ENCODE results near the gene ZFAND6.
"Not testable (repeated sequence)": the region's sequence is repeated elsewhere in the genome, so short reads cannot be mapped to it uniquely, and the experiment has no call there.

ZFAND6 gene

DNA sequence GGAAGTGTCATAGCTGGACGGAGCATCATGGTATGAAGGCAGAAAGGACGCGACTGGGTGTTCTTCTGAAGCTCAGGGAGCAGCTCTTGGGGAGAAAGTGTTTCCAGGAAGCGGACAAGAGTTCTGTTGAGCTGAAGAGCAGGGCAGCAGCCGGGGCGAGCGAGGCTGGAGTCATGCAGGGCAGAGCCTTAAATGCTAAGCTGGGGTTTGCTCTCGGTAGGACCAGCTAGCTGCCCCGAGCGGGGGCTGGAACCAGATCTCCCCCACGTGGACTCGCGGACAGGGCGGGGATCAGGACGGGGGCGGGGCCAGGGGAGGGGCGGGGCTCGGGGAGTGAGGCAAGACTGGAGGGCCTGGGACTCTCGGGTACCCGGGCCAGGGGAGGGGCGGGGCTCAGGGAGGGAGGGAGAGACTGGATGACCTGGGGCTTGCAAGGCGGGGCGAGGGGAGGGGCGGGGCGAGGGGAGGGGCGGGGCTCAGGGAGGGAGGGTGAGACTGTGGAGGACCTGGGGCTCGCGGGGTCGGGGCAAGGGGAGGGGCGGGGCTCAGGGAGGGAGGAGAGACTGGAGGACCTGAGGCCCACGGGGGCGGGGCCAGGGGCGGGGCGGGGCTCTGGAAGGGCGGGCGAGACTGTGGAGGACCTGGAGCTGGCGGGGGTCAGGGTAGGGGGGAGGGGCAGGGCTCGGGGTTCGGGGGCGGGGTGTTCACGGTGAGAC lies 92.9 kb downstream of the ZFAND6 start:
- DNase-seq = peak; percentile 86

- peak; percentile 60 for DNase-seq
Measured at GRCh38 chr15:80152896-80153876, 93.7 kb downstream of the ZFAND6 start, which contains the start of gene FAH. TSS of gene FAH (plus strand) at chr15:80152999. CDS start at chr15:80153055, 56 bp downstream.

GRCh38 chr15:80153900-80154299 lies 94.4 kb downstream of the ZFAND6 start:
- no peak for DNase-seq

- no peak for DNase-seq
Measured at GRCh38 chr15:80154336-80154735, 94.9 kb downstream of the ZFAND6 start.

DNA sequence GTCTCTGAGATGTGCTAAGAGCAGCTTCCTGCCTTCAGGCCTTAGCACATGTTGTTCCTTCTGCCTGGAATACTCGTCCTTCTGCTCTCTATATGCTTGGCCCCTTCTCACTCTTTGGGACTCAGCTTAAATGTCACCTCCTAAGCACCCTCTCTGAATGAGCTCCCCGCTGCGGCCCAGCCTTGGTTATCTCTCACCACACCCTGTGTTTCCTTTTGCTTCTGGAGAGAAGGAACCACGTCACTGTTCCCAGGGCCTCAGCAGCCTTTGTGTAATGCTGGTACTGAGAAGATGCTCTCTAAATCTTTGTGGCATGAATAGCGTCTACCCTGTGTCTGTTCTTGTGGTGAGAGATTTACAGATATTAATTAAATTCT lies 95.5 kb downstream of the ZFAND6 start:
- DNase-seq = no peak

DNA sequence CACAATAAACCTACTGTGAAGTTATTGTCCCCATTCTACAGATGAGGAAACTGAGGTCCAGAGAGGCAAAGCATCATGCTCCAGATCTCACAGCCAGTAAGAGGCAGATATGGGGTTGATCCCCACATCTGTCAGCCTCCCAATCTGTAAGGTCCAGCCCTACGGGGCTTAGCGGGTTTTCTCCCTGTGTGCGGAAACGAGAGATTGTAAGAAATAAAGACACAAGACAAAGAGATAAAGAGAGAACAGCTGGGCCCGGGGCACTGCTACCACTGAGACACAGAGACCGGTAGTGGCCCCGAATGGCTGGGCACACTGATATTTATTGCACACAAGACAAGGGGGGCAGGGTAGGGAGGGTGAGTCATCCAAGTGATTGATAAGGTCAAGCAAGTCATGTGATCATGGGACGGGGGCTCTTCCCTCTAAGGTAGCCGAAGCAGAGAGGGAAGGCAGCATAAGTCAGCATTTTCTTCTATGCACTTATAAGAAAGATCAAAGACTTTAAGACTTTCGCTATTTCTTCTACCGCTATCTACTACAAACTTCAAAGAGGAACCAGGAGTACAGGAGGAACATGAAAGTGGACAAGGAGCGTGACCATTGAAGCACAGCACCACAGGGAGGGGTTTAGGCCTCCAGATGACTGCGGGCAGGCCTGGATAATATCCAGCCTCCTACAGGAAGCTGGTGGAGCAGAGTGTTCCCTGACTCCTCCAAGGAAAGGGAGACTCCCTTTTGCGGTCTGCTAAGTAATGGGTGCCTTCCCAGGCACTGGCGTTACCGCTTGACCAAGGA lies 96.1 kb downstream of the ZFAND6 start:
- DNase-seq = not testable (repeated sequence)

GRCh38 chr15:80156176-80156720 lies 96.8 kb downstream of the ZFAND6 start:
- no peak for DNase-seq

DNA sequence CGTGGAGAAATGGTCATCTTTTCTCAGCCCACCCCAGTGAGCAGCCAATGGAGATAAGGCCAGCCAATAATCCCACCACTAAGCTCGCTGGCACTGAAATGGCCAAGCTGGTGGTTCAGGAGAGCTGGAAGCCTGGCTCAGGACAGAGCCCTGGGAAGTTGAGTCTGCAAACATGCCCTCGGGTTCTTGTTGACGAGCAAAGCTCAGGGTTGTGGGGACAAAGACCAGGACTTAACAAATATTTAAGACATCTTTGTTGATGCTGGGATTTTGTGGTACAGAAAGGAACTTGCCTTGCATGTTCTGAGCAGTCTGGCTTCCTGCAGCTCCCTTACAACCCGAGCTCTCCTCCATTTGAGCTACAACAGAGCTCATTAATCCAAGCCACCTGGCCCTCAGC lies 97.7 kb downstream of the ZFAND6 start:
- no peak for DNase-seq

DNA sequence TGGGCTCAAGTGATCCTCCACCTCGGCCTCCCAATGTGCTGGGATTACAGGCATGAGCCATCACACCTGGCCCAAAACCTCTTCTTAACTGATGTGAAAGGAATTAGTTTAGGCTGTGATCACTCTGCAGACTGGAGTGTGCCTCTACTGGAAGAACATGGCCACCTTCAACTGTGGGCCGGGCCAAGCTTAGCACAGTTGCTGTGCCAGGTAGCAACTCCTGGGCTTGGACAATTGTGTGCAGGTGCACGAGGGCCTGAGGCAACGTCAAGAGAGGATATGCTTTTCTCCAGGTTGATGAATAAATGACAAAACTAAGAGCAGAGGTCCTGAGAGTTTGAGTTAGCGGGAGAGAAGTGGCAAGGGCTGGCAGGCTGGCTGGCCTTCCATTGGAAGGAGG lies 99.8 kb downstream of the ZFAND6 start:
- no peak for DNase-seq

- DNase-seq = no peak
Measured at GRCh38 chr15:80159811-80160569, 100.5 kb downstream of the ZFAND6 start.

DNA sequence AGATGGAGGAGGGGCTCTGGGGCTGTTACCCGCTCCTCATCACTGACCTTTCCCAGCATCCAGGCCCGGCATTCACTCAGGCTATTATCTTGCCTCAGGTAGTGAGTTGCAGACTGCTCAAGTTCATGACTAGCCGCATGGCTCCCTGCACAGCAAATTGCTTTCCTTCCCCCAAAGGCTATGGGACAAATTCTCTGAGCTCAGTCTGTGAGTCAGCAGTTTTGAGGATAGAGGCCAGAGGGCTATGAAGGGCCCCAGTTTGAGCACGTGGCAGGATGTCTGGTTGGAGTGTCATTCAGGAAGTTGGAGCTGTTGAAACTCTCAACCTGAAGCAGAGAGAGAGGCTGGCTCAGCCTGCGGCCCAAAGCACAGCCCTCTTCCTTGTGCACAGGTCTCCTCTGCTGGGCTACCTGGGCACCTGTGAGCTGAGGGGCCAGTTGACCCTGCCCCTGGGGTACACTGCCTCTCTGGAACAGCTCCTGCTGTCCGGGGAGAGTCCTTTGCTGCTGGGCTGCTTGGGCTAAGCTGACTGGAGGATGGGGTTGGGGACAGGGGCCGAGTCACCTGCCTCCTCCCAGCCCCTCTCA lies 101.2 kb downstream of the ZFAND6 start:
- no peak for DNase-seq

GRCh38 chr15:80161468-80162016 lies 102.1 kb downstream of the ZFAND6 start:
- no peak for DNase-seq

GRCh38 chr15:80162059-80162554 lies 102.6 kb downstream of the ZFAND6 start:
- DNase-seq = no peak

DNA sequence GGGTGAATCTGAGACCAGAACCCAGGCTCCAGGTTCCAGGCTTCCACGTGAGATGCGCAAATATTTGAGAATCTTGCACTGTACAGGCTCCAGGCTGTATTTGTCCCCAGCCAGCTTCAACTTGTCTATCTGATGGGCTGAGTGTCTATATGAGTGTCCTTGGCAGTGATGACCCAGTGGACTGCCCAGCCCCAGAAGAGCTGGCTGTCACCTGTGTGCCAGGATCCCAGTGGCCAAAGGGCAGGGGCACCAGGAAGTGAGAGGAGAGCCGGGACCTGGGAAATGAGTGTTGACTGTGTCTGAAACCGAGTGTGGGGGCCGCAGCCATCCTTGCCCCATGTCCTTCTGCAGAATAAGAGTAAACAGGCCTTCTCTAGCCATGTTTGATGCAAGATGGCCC lies 103.7 kb downstream of the ZFAND6 start:
- no peak for DNase-seq

DNA sequence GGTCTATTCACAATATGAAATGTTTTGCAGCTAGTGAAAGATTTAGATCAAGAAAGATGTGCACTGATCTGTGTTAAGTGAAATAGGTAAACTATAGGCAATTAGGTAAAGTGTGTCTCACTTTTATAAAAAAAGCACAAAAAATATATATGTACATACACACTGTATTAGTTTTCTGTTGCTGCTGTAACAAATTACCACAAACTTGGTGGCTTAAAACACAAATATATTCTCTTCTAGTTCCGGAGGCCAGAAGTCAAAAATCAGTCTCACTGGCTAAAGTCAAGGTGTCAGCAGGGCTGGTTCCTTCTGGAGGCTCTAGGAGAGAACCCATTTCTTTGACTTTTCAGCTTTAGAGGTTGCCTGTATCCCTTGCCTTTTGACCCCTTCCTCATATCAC lies 104.4 kb downstream of the ZFAND6 start:
- DNase-seq = no peak

DNA sequence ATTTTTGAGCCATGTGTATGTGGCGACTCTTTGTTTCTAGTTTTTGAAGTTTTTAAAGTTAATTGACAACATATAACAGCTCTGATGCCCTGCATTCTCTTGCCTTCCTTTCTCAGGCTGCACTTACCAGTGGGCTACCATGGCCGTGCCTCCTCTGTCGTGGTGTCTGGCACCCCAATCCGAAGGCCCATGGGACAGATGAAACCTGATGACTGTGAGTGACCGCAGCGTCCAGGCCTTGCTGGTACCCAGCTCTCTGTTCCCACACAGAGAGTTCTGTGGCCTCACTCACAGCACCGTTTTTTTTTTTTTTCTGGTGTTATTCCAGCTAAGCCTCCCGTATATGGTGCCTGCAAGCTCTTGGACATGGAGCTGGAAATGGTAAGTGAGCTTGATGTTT lies 108.5 kb downstream of the ZFAND6 start:
- no peak for DNase-seq

- DNase-seq = no peak
Measured at GRCh38 chr15:80168421-80168820, 108.9 kb downstream of the ZFAND6 start.

DNA sequence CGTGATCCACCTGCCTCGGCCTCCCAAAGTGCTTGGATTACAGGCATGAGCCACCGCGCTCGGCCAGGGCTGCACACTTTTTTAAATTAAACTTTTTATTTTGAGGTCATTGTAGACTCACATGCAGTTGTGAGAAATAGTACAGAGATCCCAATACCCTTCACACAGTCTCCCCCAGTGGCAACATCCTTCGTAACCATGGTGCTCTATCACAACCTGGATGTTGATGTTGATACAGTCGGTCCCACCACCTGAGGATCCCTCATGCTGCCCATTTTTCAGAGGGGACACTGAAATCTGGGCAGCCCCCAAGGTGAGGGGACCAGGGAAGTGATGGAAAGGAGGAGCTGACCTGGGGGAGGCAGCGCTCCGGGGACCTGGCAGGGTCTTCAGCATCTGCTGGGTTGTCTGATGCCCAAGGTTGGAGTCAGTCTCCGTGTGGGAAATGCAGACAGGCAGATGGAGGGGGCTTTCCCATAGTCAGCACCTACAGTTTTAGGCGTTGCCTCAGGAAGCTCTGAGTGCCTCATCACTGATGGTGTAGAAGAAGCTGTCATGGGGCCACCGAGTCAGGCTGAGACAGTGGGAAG lies 110.4 kb downstream of the ZFAND6 start:
- DNase-seq = no peak

GRCh38 chr15:80170596-80170995 lies 111.1 kb downstream of the ZFAND6 start:
- no peak for DNase-seq

DNA sequence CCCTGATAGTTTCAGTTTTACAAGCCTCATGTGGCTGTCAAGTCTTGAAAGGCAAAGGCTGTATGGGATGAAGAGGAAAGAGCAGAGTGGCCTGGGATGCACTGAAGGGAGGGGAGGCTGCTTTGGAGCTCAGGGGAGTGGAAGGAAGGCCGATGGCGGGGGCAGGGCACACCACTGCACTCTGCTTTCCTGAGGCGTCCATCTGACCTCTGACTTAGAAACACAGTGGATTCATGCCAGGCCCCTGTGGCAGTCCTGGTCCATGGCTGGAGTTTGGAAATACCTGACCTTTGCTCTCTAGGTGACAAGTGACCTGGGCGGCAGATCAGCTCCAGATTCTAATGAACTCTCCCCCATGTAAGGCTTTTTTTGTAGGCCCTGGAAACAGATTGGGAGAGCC lies 112.3 kb downstream of the ZFAND6 start:
- DNase-seq = no peak

GRCh38 chr15:80172401-80172800 lies 112.9 kb downstream of the ZFAND6 start:
- DNase-seq = no peak
